ENCODE measurements around the gene MTFR1L.

MTFR1L gene

DNA sequence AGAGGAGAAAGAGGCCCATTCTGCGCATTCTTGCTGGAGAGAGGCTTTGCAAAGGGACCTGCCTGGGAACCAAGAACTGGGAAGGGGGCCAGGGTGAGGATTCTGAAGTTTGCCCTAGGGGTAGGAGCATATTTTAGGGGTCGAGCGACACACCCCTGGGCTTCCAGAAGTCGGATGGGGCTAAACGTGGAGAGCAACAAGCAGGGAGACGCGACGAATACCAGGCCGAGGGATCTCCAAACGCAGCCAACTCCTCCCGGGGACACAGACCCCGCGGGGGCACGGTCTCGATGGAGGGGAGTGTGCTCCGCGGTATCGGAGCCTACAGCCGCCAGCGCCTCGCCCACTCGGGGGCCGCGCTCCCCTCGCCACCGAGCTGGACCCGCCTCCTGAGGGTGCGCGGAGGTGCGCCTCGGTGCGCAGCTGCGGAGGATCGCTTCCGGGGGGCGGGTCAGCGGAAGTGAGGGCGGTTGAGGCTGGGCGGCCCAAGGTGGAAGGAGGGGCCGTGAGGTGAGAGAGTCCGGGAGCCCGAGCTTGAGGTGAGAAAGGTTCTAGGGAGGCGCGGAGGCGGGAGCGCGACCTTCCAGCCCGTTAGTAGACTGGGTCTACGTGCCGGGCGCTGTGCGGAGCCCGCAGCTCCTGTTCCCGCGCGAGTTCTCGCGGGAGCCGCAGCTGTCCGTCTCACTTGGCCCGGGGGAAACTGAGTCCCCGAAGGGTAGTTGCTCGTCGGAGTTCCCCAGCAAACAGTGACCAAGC lies at the start of gene MTFR1L:
Gene MTFR1L, plus strand, starts transcription at position 464 of the 756 bp plus-strand sequence. CDS start 3,151 bp downstream, outside the sequence.
- no peaks in the 10 kb centered on the region for H3K27me3 Mint-ChIP-seq (ENCODE audit: low read depth)
- H3K4me1 Mint-ChIP-seq (ENCODE audit: low read depth), result peaks cover 28% of the 10 kb centered on the region
- H3K9me3 Mint-ChIP-seq, result no peaks in the 10 kb centered on the region
- peak; percentile 94 for DNase-seq (ENCODE audit: low spot score)
- peak within 1 kb of the TSS; percentile 92 for H3K27ac Mint-ChIP-seq
- peaks cover 9% of the 10 kb centered on the region for H3K36me3 Mint-ChIP-seq (ENCODE audit: low read depth)
- peak within 1 kb of the TSS; percentile 96 for H3K4me3 Mint-ChIP-seq

DNA sequence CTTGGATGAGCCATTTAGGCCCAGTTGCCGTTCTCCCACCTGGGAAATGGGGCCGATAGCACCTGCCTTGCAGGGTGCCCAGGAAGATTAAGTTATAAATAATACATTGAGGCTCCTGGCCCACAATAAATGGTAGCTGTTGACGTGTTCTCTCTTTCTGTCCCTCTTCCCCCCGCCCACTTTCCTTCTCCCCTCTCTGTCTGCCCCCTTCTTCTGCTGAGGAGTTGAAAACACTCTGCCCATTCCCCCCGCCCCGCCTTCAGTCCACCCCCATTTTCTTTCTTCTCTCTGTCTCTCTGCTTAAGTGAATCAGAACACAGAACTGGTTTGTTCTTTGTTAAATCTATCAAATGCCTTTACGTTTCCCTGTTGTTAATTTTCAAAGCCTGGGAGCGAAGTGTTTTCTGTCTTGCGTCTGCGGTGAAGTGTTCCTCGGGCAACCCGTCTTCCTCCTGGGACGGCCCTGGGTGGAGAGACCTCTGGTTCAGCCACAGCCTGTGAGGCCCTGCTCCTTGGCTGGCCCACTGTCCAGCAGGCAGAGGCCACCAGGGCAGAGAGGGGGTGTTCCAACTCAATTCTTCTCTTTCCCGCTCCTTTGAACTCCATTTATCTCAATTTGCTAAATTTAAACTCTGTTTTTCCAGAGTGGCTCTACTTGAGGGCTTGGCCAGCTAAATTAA lies 49.1 kb upstream of the MTFR1L start:
- no peak for DNase-seq (ENCODE audit: low spot score)
- no peak overlapping the region for H3K4me3 Mint-ChIP-seq
- no peaks in the 10 kb centered on the region for H3K9me3 Mint-ChIP-seq
- peaks cover 22% of the 10 kb centered on the region for H3K4me1 Mint-ChIP-seq (ENCODE audit: low read depth)
- H3K36me3 Mint-ChIP-seq (ENCODE audit: low read depth), result peaks cover 4% of the 10 kb centered on the region
- H3K27ac Mint-ChIP-seq, result no peak overlapping the region
- H3K27me3 Mint-ChIP-seq (ENCODE audit: low read depth), result peaks cover 55% of the 10 kb centered on the region

DNA sequence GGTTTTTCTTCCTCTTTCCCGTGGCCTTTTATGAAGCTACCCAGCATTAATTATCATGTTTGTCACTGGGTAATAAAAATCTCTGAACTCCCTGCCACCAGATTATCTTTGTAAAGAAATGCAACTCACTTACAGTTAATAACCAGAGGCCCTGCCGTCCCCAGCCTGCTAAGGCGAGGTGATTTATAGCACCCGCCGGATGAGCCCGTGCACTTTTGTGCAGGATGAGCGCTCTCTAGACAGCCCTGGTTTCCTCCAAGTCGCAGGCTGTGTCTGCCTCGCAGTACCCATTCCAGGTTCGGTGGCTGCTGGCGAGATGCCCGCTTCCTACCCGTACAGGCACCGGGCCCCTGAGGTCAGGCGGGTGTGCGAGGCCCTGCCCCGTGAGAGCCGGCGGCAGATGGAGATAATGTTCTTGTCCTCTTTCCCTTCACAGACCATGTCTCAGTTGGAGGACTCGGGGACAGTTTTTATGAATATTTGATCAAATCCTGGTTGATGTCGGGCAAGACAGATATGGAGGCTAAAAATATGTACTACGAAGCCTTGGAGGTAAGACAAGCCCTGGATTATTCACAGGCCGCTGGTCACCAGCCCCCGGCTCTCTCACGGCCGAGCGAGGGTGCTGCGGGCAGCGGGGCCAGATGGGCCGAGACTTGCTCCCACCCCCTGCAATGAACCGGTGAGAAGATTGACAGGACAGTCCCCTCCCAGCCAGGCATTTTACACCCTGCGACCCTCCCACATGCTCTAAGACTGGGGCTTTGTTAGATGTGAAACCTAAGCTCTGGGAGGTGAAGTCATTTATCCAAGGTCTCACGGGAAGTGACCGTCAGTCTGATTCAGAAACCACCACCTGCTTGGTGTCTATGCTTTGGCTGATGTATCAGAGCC lies 48.3 kb upstream of the MTFR1L start:
- H3K27me3 Mint-ChIP-seq (ENCODE audit: low read depth), result peaks cover 56% of the 10 kb centered on the region
- H3K4me3 Mint-ChIP-seq, result no peak overlapping the region
- no peak for DNase-seq (ENCODE audit: low spot score)
- peaks cover 23% of the 10 kb centered on the region for H3K4me1 Mint-ChIP-seq (ENCODE audit: low read depth)
- H3K36me3 Mint-ChIP-seq (ENCODE audit: low read depth), result peaks cover 4% of the 10 kb centered on the region
- no peaks in the 10 kb centered on the region for H3K9me3 Mint-ChIP-seq
- H3K27ac Mint-ChIP-seq, result no peak overlapping the region

DNA sequence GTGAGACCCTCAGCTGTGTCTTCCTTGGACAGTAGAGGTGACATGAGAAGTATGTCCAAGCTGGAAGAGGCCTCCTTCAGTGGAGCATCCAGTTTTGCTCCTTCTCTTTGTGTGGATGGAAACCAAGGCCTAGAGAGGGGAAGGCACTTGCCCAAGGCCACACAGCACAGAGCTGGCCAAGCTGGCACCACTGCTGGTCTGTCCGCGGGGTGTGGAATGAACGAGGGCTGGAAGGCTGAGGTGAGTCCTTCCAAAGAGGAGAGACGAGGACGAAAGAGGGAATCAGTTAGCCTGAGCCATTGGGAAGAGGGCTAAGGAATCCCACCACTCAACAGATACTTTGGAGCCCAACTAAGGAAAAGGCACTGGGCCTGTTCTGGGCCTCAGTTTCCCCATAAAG lies 47.6 kb upstream of the MTFR1L start:
- Mint-ChIP-seq H3K9me3 (no peaks in the 10 kb centered on the region), H3K27ac (no peak overlapping the region), H3K27me3 (ENCODE audit: low read depth) (peaks cover 61% of the 10 kb centered on the region), H3K4me3 (no peak overlapping the region), H3K36me3 (ENCODE audit: low read depth) (peaks cover 4% of the 10 kb centered on the region), H3K4me1 (ENCODE audit: low read depth) (peaks cover 23% of the 10 kb centered on the region)
- DNase-seq (ENCODE audit: low spot score), result no peak

DNA sequence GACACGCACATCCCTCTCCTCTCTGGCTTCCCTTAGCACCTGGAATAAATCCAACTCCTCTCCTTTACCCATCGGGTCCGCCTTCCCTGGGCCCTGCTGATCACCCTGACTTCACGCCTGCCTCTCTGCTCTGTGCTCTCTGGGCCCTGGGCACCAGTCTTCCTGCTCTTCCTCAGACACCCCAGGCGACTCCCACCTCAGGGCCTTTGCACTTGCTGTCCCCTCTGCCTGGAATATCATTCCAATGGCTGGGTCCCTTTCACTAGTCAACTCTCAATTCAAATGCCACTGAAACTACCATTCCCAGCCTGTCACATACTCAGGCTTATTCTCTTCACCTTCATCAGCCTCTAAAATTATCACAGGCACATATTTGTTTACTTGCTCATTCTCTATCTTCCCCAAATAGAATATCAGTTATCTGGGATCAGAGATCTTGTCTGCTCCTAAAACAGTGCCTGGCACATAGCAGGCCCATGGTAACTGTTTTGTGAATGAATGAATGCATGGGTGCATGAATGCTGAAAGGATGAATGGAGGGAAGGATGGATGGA lies 47.0 kb upstream of the MTFR1L start:
- H3K36me3 Mint-ChIP-seq (ENCODE audit: low read depth), result peaks cover 4% of the 10 kb centered on the region
- peaks cover 23% of the 10 kb centered on the region for H3K4me1 Mint-ChIP-seq (ENCODE audit: low read depth)
- no peak overlapping the region for H3K4me3 Mint-ChIP-seq
- H3K9me3 Mint-ChIP-seq, result no peaks in the 10 kb centered on the region
- no peak for DNase-seq (ENCODE audit: low spot score)
- H3K27ac Mint-ChIP-seq, result no peak overlapping the region
- H3K27me3 Mint-ChIP-seq (ENCODE audit: low read depth), result peaks cover 63% of the 10 kb centered on the region

DNA sequence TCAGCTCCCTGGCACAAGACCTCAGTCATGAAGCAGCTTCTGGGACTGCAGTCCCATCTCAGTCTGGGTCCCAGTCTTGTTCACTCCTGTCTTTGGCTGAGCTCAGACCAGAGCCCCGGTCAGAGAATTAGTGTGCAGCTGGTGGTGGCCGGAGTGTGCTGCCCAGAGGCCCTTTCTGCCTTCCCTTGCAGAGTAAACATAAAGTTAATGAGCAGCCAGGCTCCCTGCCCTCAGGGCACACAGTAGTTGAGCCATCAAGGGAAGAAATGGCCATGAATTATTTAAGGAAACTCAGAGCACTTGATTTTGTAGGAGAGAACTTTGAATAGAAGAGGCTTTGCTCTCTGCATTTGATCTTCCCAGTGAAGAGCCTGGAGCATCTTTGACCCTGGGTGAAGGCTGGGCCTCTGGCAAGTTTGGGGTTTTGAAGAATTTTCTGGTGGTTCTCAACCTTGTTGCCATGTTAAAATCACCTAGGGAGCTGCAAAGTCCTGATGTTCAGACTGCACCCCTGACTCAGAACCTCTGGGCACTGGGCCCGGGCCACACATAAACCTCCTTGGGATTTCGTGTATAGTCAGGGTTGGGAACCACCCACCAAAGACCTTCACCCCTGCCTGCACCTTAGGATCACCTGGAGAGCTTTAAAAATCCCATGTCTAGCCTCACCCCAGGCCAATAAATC lies 46.2 kb upstream of the MTFR1L start:
- peak overlapping the region; percentile 8 for H3K4me3 Mint-ChIP-seq
- peaks cover 66% of the 10 kb centered on the region for H3K27me3 Mint-ChIP-seq (ENCODE audit: low read depth)
- no peak overlapping the region for H3K27ac Mint-ChIP-seq
- H3K9me3 Mint-ChIP-seq, result no peaks in the 10 kb centered on the region
- H3K36me3 Mint-ChIP-seq (ENCODE audit: low read depth), result peaks cover 3% of the 10 kb centered on the region
- DNase-seq (ENCODE audit: low spot score), result no peak
- peaks cover 23% of the 10 kb centered on the region for H3K4me1 Mint-ChIP-seq (ENCODE audit: low read depth)

DNA sequence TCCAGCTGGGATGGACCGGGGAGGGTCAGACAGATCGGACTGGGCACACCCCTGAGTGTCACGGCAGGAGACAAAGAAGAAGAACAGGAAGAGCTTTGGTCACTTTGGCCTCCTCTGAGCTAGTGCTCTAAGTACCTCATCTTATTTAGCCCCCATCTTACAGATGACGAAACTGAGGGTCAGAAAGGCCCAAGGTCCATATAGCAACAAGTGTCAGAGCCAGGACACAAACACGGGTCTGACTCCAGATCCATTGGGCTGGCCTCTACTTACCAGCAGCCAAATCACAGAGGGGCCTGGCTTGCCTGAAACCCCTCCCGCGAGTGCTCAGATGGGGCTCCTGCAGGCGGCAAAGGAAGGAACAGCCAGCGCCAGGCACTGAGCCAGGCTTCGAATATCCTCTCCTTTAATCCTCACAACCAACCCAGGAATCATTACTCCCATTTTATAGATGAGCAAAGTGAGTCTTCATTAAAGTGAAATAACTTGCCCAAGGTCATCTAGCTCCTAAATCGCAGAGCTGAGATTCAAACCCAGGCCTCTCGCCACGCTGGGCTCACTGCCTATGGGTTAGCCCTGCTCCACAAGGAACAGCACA lies 45.4 kb upstream of the MTFR1L start:
- H3K4me3 Mint-ChIP-seq, result peak overlapping the region; percentile 73
- H3K36me3 Mint-ChIP-seq (ENCODE audit: low read depth), result no peaks in the 10 kb centered on the region
- H3K4me1 Mint-ChIP-seq (ENCODE audit: low read depth), result peaks cover 21% of the 10 kb centered on the region
- DNase-seq (ENCODE audit: low spot score), result no peak
- H3K27ac Mint-ChIP-seq, result no peak overlapping the region
- no peaks in the 10 kb centered on the region for H3K9me3 Mint-ChIP-seq
- H3K27me3 Mint-ChIP-seq (ENCODE audit: low read depth), result peaks cover 63% of the 10 kb centered on the region

DNA sequence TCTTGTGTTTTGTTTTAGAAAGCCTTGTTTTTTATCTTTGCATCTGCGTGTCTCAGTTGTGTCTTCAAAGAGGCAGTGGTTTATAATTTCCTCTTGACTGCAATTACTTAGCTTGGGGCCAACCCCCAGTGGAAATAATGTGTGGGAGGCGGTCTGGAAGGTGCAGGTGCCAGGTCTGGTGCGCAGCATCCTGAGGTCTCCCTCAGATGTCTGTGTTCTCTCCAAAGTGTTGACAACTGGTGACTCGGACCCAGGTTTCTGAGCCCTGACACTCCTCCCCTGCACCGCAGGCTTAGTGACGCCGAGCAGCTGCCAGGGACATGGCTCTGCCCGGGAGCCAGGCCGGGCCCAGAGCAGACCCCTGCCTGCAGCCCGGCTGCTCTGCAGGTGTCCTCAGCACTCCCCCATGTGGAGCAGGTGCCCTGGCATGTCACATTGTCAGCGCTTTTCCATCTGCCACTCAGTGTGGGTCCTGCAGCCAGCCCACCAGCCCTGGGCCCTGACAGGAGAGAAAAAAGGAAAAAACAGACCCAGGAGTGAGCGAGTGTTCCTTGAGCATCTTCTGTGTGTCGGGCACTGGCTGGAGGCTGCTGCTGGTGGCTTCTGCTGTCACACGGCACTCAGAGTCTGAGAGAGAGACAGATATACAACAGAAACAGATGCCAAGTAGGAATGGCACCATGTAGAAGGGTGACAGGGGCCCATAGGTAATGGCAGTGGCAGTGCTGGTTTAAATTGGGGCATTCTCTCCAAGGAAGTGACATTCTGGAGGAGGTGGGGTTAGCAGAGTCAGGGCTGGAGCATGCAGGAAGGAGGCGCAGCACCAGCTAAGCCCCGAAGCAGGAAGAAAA lies 44.6 kb upstream of the MTFR1L start:
- no peaks in the 10 kb centered on the region for H3K36me3 Mint-ChIP-seq (ENCODE audit: low read depth)
- DNase-seq (ENCODE audit: low spot score), result peak; percentile 82
- H3K27me3 Mint-ChIP-seq (ENCODE audit: low read depth), result peaks cover 61% of the 10 kb centered on the region
- peaks cover 21% of the 10 kb centered on the region for H3K4me1 Mint-ChIP-seq (ENCODE audit: low read depth)
- peak overlapping the region; percentile 73 for H3K4me3 Mint-ChIP-seq
- no peaks in the 10 kb centered on the region for H3K9me3 Mint-ChIP-seq
- peak overlapping the region; percentile 69 for H3K27ac Mint-ChIP-seq

DNA sequence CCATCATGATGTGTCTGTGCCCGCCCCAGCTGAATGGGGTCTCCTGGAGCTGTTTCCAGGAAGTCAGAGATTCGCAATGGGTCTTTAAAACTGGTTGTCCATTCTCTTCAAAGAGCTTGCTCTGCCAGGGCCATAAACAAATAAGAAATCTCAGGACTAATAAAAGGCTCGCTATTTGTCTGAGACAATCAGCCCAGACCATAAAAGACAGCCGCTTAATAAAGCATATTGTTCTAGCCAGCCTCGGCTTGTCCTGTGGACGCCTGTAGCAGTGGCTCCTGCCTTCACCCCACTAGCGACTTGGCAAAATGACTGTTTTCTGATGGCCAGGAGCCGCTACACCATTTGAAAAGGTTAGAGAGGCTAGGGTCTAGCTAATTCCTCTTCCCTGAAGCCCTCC lies 40.4 kb upstream of the MTFR1L start:
- Mint-ChIP-seq H3K4me3 (no peak overlapping the region), H3K27me3 (ENCODE audit: low read depth) (peaks cover 37% of the 10 kb centered on the region), H3K36me3 (ENCODE audit: low read depth) (no peaks in the 10 kb centered on the region), H3K4me1 (ENCODE audit: low read depth) (peaks cover 13% of the 10 kb centered on the region), H3K27ac (no peak overlapping the region), H3K9me3 (no peaks in the 10 kb centered on the region)
- no peak for DNase-seq (ENCODE audit: low spot score)

DNA sequence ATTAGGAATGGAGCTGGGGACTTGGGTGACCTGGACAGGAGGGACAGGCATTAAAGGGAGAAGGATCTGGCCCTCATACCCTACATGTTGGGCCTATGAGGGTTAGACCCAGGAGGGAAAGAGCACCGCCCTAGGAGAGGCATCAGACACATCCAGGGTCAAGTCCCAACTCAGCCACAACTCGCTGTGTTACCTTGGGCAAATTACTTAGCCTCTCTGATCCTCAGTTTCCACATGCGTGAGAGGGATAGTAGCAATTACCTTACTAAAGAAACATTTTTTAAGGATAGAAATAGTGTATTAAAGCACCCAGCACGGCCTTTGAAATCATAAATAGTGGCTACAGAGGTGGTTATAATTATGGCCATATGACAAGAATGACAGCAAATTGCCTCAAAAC lies 39.9 kb upstream of the MTFR1L start:
- Mint-ChIP-seq H3K27me3 (ENCODE audit: low read depth) (peaks cover 34% of the 10 kb centered on the region), H3K9me3 (no peaks in the 10 kb centered on the region), H3K4me1 (ENCODE audit: low read depth) (peaks cover 9% of the 10 kb centered on the region), H3K36me3 (ENCODE audit: low read depth) (no peaks in the 10 kb centered on the region), H3K4me3 (no peak overlapping the region), H3K27ac (no peak overlapping the region)
- DNase-seq (ENCODE audit: low spot score), result no peak

DNA sequence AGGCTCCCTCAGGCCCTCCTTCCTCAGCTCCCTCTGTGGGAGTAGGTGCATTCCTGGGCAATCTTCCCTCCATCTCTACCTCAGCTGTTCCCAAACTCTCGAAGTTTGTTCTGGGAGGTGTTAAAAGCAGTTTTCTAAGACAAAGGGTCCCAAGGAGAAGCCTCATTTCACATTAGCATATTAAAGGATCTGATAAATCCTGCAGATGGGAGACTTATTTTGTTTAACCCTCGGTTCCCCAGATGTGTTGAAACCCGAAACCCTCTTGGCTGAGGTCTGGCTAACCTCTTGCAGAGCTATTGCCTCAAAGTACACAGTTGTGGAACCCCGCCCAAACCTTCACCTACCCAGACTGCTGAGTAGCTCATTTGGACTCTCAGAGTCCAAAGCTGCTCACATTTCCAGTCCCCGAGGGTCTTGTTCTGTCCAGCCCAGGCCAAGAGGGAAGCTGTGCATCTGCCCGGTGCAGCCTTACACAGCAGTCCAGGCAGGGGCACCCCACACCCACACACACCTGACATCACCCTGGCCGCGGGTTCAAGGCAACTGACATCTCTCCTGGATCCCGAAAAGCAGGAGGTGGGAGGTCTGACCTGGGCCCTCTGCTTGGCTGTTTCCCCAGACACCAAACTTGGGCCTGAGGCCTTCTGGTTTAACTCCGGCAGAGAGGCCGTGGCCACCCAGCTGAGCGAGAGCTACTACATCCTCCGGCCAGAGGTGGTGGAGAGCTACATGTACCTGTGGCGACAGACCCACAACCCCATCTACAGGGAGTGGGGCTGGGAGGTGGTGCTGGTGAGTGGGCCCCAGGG lies 39.2 kb upstream of the MTFR1L start:
- Mint-ChIP-seq H3K9me3 (no peaks in the 10 kb centered on the region), H3K4me1 (ENCODE audit: low read depth) (peaks cover 3% of the 10 kb centered on the region), H3K36me3 (ENCODE audit: low read depth) (no peaks in the 10 kb centered on the region), H3K27me3 (ENCODE audit: low read depth) (peaks cover 32% of the 10 kb centered on the region), H3K4me3 (no peak overlapping the region), H3K27ac (no peak overlapping the region)
- DNase-seq (ENCODE audit: low spot score), result no peak

DNA sequence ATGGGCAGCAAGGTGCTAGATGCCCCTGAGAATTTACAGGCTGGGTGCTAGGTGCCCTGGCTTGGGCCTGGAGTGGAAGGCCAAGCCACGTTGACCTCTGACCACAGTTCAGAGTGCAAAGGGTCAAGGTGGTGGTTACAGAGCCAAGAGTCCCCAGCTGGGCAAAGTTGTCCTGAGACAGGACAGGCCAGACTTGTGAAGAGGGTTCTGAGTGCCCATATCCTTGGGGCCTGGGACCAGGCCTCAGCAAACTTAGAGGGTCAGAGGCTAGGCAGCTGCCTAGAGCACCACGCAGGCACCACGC lies 38.7 kb upstream of the MTFR1L start:
- no peak for DNase-seq (ENCODE audit: low spot score)
- H3K4me3 Mint-ChIP-seq, result no peak overlapping the region
- H3K36me3 Mint-ChIP-seq (ENCODE audit: low read depth), result no peaks in the 10 kb centered on the region
- H3K27ac Mint-ChIP-seq, result no peak overlapping the region
- H3K27me3 Mint-ChIP-seq (ENCODE audit: low read depth), result peaks cover 29% of the 10 kb centered on the region
- no peaks in the 10 kb centered on the region for H3K4me1 Mint-ChIP-seq (ENCODE audit: low read depth)
- H3K9me3 Mint-ChIP-seq, result no peaks in the 10 kb centered on the region
